GM23338 (cell line): ENCODE measurements around the gene APLN. TPM values are rescaled to one million over a fixed set of nuclear protein-coding genes. Genes with fewer than 3 reads are reported as not detected.

Experiments used
- ATAC-seq: fragments of 200-7000 bp; cut with Tn5 transposase; 3 replicates; pipeline ENCODE4 v1.9.1; 2020
- DNase-seq: peaks from one replicate; pipeline ENCODE4 v3.0.0-alpha.2; 2015; ENCODE audit warnings: low spot score
- H2AFZ ChIP-seq: fragments of 200-600 bp; sonication (generic); 2 replicates; pipeline ENCODE4 v1.8.0; 2016; ENCODE audit warnings: antibody characterized with exemption, mild to moderate bottlenecking, moderate library complexity
- H3F3A ChIP-seq: fragments of 200-600 bp; sonication (generic); replicated peaks from 2 replicates; pipeline ENCODE4 v1.8.0; 2017; ENCODE audit warnings: antibody characterized with exemption, mixed run types, low read depth
- H3K27ac ChIP-seq: fragments of 200-600 bp; sonication (generic); 2 replicates; pipeline ENCODE4 v1.6.1; 2016; ENCODE audit warnings: low read depth
- H3K27me3 ChIP-seq: fragments of 200-600 bp; sonication (generic); 2 replicates; pipeline ENCODE4 v1.8.0; 2016; ENCODE audit warnings: mild to moderate bottlenecking, mixed run types, moderate library complexity; ENCODE audit not compliant: insufficient read depth
- H3K36me3 ChIP-seq: fragments of 200-600 bp; sonication (generic); 2 replicates; pipeline ENCODE4 v1.8.0; 2016; ENCODE audit warnings: mild to moderate bottlenecking; ENCODE audit not compliant: insufficient read depth
- H3K4me1 ChIP-seq: fragments of 200-600 bp; sonication (generic); 2 replicates; pipeline ENCODE4 v1.8.0; 2016; ENCODE audit warnings: mild to moderate bottlenecking, moderate library complexity; ENCODE audit not compliant: insufficient read depth
- H3K4me2 ChIP-seq: fragments of 200-600 bp; sonication (generic); 2 replicates; pipeline ENCODE4 v1.7.1; 2017; ENCODE audit warnings: mixed run types
- H3K4me3 ChIP-seq: fragments of 200-600 bp; sonication (generic); 2 replicates; pipeline ENCODE4 v1.6.1; 2016; ENCODE audit warnings: mixed run types
- H3K79me2 ChIP-seq: fragments of 200-600 bp; sonication (generic); replicated peaks from 2 replicates; pipeline ENCODE4 v1.8.0; 2017; ENCODE audit warnings: mild to moderate bottlenecking; ENCODE audit not compliant: insufficient read depth
- H3K9me2 ChIP-seq: fragments of 200-600 bp; sonication (generic); 2 replicates; pipeline ENCODE4 v1.8.0; 2017; ENCODE audit not compliant: insufficient read depth
- H4K20me1 ChIP-seq: fragments of 200-600 bp; sonication (generic); replicated peaks from 2 replicates; pipeline ENCODE4 v1.8.0; 2017; ENCODE audit warnings: mild to moderate bottlenecking; ENCODE audit not compliant: insufficient read depth
- H3K27ac Mint-ChIP-seq: 2 replicates; pipeline ENCODE4 v1.8.0; 2020; ENCODE audit warnings: inconsistent platforms, mild to moderate bottlenecking, moderate library complexity, mixed read lengths
- H3K27me3 Mint-ChIP-seq: 3 replicates; pipeline ENCODE4 v1.8.0; 2022; ENCODE audit warnings: low read depth, mild to moderate bottlenecking, moderate library complexity, mixed read lengths, inconsistent platforms; ENCODE audit not compliant: insufficient read depth, poor library complexity
- H3K36me3 Mint-ChIP-seq: 3 replicates; pipeline ENCODE4 v1.8.0; 2021; ENCODE audit warnings: low read depth, mild to moderate bottlenecking, inconsistent platforms, moderate library complexity, mixed read lengths
- H3K4me1 Mint-ChIP-seq: 3 replicates; pipeline ENCODE4 v1.8.0; 2020; ENCODE audit warnings: mild to moderate bottlenecking, inconsistent platforms, mixed read lengths
- H3K4me3 Mint-ChIP-seq: 3 replicates; pipeline ENCODE4 v1.8.0; 2021; ENCODE audit warnings: moderate library complexity, mild to moderate bottlenecking, inconsistent platforms, mixed read lengths
- H3K9me3 Mint-ChIP-seq: 3 replicates; pipeline ENCODE4 v1.8.0; 2020; ENCODE audit warnings: moderate library complexity, mild to moderate bottlenecking, inconsistent platforms, mixed read lengths
- EZH2 ChIP-seq: fragments of 200-600 bp; sonication (generic); IDR thresholded peaks from one replicate; pipeline ENCODE4 v1.8.0; 2017; ENCODE audit warnings: antibody characterized with exemption, mild to moderate bottlenecking, low read depth; ENCODE audit not compliant: unreplicated experiment
- JUNB ChIP-seq: IDR thresholded peaks from one replicate; pipeline ENCODE4 v1.6.1; 2016; ENCODE audit warnings: antibody characterized with exemption; ENCODE audit not compliant: unreplicated experiment
- polyA plus RNA-seq: library from polyadenylated mRNA; unstranded; fragments of >200 nt; fragmentation: Nextera tagmentation; extraction: Ambion mirVana; gene quantifications from 2 replicates; pipeline ENCODE4 v1.2.1, GENCODE V29; 2016
- total RNA-seq: library from RNA; depleted of rRNA; stranded (reverse); fragments of >200 nt; shearing (Covaris generic); gene quantifications from 2 replicates; pipeline ENCODE4 v1.2.3, GENCODE V29; 2014
- TF ChIP-seq, protein P1 (sequence below), 2 experiments: fragments of 200-600 bp in 1 of 2; sonication (generic) in 1 of 2; conservative IDR thresholded peaks; 2 replicates each; pipeline versions ENCODE4 v1.5.1 to v1.6.1; 2016 to 2017; ENCODE audit warnings: antibody characterized with exemption in 2 of 2, low read depth in 2 of 2, mild to moderate bottlenecking in 2 of 2, moderate library complexity in 1 of 2

The APLN gene
- total and polyA plus RNA-seq, 2 experiments from 2014 or later, result 0.49 to 0.60 TPM

DNA sequence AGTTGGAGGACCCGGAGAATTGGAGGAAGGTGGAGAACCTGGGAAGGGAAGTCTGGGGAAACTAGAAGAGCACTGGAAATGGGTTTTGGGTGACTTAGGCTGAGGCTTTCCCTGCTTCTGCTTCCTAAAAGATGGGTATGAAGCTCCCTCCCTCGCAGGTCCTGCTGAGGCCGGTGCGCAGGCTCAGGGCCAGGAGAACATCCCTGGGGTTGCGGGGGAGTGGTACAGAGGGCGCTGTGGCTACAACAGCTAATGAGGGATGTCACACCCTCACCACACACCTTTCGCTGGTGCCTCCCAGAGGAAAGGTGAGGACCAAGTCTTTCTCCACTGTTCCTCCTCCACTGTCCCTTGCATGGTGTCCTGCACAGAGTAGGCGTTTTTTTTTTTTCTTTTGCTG lies 15.8 kb downstream of the APLN start:
- no peak overlapping the region for H3K27ac ChIP-seq
- H3K4me2 ChIP-seq, result no peak overlapping the region
- no peak overlapping the region for H2AFZ ChIP-seq
- ATAC-seq (peak; percentile 73), DNase-seq (peak; percentile 27)
- no peaks in the 10 kb centered on the region for H3K79me2 ChIP-seq
- no peak for TF ChIP-seq EZH2
- TF ChIP-seq, protein P1, sequence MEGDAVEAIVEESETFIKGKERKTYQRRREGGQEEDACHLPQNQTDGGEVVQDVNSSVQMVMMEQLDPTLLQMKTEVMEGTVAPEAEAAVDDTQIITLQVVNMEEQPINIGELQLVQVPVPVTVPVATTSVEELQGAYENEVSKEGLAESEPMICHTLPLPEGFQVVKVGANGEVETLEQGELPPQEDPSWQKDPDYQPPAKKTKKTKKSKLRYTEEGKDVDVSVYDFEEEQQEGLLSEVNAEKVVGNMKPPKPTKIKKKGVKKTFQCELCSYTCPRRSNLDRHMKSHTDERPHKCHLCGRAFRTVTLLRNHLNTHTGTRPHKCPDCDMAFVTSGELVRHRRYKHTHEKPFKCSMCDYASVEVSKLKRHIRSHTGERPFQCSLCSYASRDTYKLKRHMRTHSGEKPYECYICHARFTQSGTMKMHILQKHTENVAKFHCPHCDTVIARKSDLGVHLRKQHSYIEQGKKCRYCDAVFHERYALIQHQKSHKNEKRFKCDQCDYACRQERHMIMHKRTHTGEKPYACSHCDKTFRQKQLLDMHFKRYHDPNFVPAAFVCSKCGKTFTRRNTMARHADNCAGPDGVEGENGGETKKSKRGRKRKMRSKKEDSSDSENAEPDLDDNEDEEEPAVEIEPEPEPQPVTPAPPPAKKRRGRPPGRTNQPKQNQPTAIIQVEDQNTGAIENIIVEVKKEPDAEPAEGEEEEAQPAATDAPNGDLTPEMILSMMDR (conservative IDR thresholded peaks at IDR 0.05; ENCODE audit: low read depth in 2 of 2), result peak in 1 of 2 experiments; percentile 53; a peak in 3 of 4 replicates
- no peak overlapping the region for H3K4me3 ChIP-seq
- Mint-ChIP-seq H3K27me3 (peaks cover 3% of the 10 kb centered on the region), H3K4me1 (peaks cover 6% of the 10 kb centered on the region; the same call in 1 of the 3 replicates), H3K4me3 (no peak overlapping the region), H3K36me3 (no peaks in the 10 kb centered on the region), H3K27ac (no peak overlapping the region), H3K9me3 (no peaks in the 10 kb centered on the region)
- H4K20me1 ChIP-seq, result no peaks in the 10 kb centered on the region
- H3K9me2 ChIP-seq, result no peaks in the 10 kb centered on the region
- no peaks in the 10 kb centered on the region; the same call in 1 of the 2 replicates for H3K4me1 ChIP-seq
- H3K27me3 ChIP-seq, result no peaks in the 10 kb centered on the region
- H3K36me3 ChIP-seq, result no peaks in the 10 kb centered on the region
- no peaks in the 10 kb centered on the region for H3F3A ChIP-seq

DNA sequence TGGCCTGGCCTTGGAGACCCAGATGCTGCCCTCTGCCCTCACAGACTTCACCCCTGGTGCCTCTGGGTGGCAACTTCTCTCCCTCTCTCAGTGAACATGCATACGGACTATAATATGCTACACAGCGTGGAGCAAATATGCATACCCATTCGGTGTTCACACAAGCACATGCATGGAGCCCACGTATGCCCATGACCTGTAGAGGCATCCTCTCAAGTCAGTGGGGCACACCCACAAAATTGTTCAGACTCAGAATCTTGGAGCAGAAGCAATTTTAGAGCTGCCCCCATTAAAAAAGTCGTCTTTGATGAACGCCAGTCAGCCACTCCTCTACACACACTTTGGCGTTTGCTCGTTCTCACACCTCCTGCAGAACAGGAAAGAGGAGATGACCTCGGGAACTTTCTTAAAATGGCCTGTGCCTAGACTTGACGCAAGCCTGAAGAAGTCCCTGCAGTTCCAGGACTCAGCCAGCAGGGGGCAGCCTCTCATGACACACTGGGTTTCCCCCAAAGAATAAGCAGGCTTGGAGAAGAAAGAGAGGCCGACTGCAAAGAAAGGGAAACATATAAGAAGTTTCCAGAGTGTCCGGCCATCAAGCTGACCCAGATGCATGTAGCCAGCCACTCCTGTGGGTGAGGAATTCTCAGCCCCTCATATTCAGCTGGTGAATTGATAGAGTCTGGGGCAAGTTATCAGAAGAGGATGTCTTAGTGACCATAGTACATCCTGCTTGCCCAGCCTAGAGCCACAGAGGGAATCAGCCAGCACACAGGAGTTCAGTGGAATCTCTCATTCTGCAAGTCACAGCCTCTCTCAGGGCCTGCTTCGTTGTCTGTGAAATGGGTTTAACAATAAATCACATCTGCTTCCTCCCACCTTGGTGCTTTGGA lies 17.3 kb downstream of the APLN start:
- Histone ChIP-seq H3K79me2 (no peaks in the 10 kb centered on the region), H3K27ac (no peak overlapping the region), H2AFZ (no peak overlapping the region), H3K4me2 (no peak overlapping the region), H3K4me1 (no peaks in the 10 kb centered on the region; the same call in 1 of the 2 replicates), H4K20me1 (no peaks in the 10 kb centered on the region), H3K9me2 (no peaks in the 10 kb centered on the region), H3K36me3 (no peaks in the 10 kb centered on the region), H3K4me3 (no peak overlapping the region), H3F3A (no peaks in the 10 kb centered on the region), H3K27me3 (no peaks in the 10 kb centered on the region)
- peak; percentile 75 for DNase-seq
- Mint-ChIP-seq H3K4me3 (no peak overlapping the region), H3K9me3 (no peaks in the 10 kb centered on the region), H3K27ac (no peak overlapping the region), H3K36me3 (no peaks in the 10 kb centered on the region), H3K27me3 (peaks cover 1% of the 10 kb centered on the region), H3K4me1 (peaks cover 6% of the 10 kb centered on the region; the same call in 1 of the 3 replicates)
- peak; percentile 67 for ATAC-seq
- TF ChIP-seq, protein P1 (conservative IDR thresholded peaks at IDR 0.05; ENCODE audit: low read depth in 2 of 2), result peak; percentile 73 to 83
- TF ChIP-seq JUNB, result no peak
